ENCODE results near the gene TEAD2. TPM values are rescaled to one million over a fixed set of nuclear protein-coding genes. Genes with fewer than 3 reads are reported as not detected.

Gene TEAD2
- total and polyA plus RNA-seq, 2 of the 13 experiments (the other 11 are each of a cell fraction or from before 2014, with no cell fraction given): 10.8 to 12.5 TPM

GRCh38 chr19:49316284-49316683 lies 45.9 kb downstream of the TEAD2 start:
- in situ Hi-C loops (cut with HindIII; ENCODE audit: extremely low pct_ligation_motif_present, low pct_unique_long_range_greater_than_20kb) (no loop called here), intact Hi-C loops (cut with micrococcal nuclease; ENCODE audit: unreplicated experiment) (no loop called here)
- DNase-seq (ENCODE audit: low spot score) (no peak), ATAC-seq (no peak), FAIRE-seq (no peak)
- H3K27me3 ChIP-seq (ENCODE audit: control insufficient read depth in 1 of 2, insufficient read depth in 2 of 2, low read length in 2 of 2): no peaks in the 10 kb centered on the region
- no peak overlapping the region for H3K4me2 ChIP-seq (ENCODE audit: low read depth, low read length)
- H3K4me1 ChIP-seq (ENCODE audit: insufficient read depth, low read length): no peaks in the 10 kb centered on the region
- no peaks in the 10 kb centered on the region for H4K20me1 ChIP-seq (ENCODE audit: insufficient read depth, low read length)
- H3K27ac ChIP-seq (ENCODE audit: extremely low read length, insufficient read depth, low read length): no peak overlapping the region
- ChIA-PET CTCF (ENCODE audit: low intra/inter-chr PET ratio, low total read pairs) (no interaction called here), POLR2A (no interaction called here)
- BruUV-seq (replicated peaks): no TSS peak
- TF ChIP-seq GATAD1 (CRISPR knock-in tag; IDR thresholded peaks at IDR 0.05) (no peak), ARID3A (IDR thresholded peaks at IDR 0.05; ENCODE audit: low read depth, low read length) (no peak), ZNF432 (CRISPR knock-in tag; IDR thresholded peaks at IDR 0.05; ENCODE audit: borderline replicate concordance) (no peak), ZNF546 (CRISPR knock-in tag; conservative IDR thresholded peaks at IDR 0.05) (no peak), ZNF567 (CRISPR knock-in tag; IDR thresholded peaks at IDR 0.05; ENCODE audit: borderline replicate concordance) (no peak), ZNF552 (CRISPR knock-in tag; IDR thresholded peaks at IDR 0.05; ENCODE audit: borderline replicate concordance) (no peak), MBNL3 (CRISPR knock-in tag; conservative IDR thresholded peaks at IDR 0.05) (no peak), MED13 (CRISPR knock-in tag; IDR thresholded peaks at IDR 0.05) (no peak), FOXO1 (CRISPR knock-in tag; IDR thresholded peaks at IDR 0.05) (no peak), ZC3H13 (CRISPR knock-in tag; IDR thresholded peaks at IDR 0.05) (no peak), ETV6 (CRISPR knock-in tag; conservative IDR thresholded peaks at IDR 0.05) (no peak)
- no peaks in the 10 kb centered on the region for H3K9me3 ChIP-seq (ENCODE audit: low read length)
- no peaks in the 10 kb centered on the region; a peak in 1 of 5 replicates for H3K36me3 ChIP-seq (replicated peaks in 1 of 2; ENCODE audit: control insufficient read depth in 1 of 2, insufficient read depth in 2 of 2, low read length in 2 of 2)
- no peak overlapping the region for H3K9ac ChIP-seq (ENCODE audit: insufficient read depth, low read depth, low read length)
- no peak overlapping the region for H2AFZ ChIP-seq (ENCODE audit: low read length)
- no peak overlapping the region for H3K4me3 ChIP-seq (replicated peaks in 1 of 3; ENCODE audit: insufficient read depth in 1 of 3, low read depth in 2 of 3, low read length in 3 of 3)
- H3K79me2 ChIP-seq (ENCODE audit: insufficient read depth, low read length): no peaks in the 10 kb centered on the region

Data from HepG2 (cell line).